Stimulated activated CD4-positive, alpha-beta T cell treated with anti-CD3 and anti-CD28 coated beads, Interleukin-4, amount 100 ng/mL, for 24 hours (primary cell): ENCODE results near the gene NDRG2.
"Not testable (repeated sequence)": the region's sequence is repeated elsewhere in the genome, so short reads cannot be mapped to it uniquely, and the experiment has no call there.

Source experiments
- DNase-seq: peaks from one replicate; pipeline ENCODE4 v3.0.0-alpha.2; 2020

NDRG2 gene

DNA sequence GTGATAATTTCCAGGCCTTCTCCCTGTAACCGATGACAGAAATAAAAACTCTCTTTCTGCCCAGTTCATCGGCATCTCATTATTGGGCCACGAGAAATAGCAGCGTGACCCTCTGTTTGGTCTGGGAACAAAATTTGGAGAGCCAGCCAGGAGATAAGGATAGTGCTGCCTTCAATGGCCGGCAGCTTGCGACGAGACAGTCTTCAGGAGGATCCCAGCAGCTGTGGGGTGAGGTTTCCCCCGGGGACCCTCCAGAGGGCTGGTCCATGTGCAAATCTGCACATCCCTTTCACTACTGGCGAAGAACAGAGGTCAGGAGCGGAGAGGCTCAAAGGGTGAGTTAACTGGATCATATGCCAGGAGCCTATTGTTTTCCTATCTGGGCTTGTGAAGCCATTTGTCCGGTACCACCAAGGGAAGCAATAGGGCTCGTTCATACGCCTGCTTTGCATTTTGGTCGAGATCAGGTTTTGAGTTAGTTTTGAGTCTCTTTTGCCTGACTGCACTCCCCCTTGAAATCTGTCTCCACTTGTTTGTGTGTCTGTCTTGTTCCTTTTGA, 21.0 kb downstream of the NDRG2 start:
- no peak for DNase-seq

DNA sequence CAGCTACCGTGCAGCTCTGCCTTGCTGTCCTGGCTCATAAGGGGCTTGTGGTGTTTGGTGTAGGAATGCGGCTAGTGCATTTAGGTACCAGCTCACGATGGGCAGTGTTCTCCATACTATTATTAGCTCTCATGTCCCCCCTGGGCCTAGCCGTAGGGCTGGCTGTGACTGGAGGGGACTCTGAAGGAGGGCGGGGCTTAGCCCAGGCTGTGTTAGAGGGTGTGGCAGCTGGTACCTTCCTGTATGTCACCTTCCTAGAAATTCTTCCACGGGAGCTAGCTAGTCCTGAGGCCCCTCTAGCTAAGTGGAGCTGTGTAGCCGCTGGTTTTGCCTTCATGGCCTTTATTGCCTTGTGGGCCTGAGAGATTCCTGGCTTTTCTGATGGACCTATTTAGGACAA, 23.6 kb downstream of the NDRG2 start:
- no peak for DNase-seq

DNA sequence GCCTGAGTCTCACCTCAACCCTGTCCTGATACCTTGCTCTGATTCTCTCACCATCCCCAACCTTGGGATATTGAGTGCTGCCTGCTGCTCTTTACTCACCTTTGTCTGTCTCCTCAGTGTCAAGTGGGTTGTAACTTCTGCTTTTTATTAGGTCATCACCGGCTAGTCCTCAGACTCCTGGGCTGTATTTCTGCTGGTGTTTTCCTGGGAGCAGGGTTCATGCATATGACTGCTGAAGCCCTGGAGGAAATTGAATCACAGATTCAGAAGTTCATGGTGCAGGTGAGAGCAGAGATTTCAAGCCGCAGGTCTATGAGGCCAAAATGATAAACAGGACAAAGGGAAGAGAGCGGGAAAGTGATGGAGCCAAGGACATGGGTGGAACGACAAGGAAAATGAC, 25.3 kb downstream of the NDRG2 start:
- DNase-seq = no peak

DNA sequence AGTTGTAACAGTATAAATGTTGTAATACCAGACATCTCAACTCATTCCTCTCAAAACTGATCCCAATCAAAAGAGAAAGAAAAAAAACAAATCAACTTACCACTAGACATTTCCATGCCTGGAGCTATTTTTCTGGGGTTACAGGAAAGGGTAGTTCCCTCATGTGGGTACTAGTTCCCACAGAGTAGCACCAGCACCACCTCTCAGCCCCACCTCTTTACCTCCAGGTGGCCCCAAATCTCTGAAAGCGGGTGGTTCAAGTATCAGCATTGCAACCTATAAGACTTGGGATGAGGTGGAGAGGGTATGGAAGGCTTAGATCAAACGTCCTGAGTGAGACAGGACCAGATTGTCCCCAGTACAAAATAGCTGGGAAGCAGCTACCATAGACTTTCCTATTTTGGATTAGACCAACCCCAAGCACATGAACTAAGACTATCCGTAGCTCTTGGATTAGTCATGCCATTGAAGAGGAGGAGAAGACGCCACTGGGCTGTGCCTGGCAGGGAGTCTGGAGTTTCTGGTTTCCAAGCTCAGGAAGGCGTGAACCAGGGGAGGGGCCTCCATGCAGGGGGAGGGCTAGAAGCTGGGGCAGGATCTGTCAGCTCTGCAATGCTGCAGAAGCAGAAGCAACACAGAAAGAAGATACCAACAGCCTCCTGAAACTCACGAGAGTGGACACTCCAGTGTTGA, 26.0 kb downstream of the NDRG2 start, which contains the start of gene SLC39A2:
Gene SLC39A2, plus strand, starts transcription at position 620 of the 693 bp plus-strand sequence. CDS start 154 bp downstream, outside the sequence.
- DNase-seq = no peak

DNA sequence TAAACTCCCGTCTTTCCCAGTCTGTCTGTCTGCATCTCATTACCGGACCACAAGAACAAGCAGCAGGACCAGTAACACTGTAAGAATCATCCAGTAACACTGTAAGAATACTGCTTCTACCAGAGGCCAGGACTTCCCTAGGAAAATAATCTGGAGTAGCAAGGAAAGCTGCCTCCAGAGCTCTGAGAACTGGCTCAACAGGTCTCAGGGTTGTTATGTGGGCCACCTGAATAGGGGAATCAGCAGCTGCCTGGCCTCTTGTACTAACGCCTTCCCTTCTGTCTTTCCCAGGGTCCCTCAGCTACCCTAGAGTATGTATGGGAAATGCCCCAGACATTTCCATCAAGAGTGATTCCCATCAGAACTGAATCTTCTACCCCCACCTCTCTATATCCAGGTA, 26.7 kb downstream of the NDRG2 start:
- DNase-seq = no peak

DNA sequence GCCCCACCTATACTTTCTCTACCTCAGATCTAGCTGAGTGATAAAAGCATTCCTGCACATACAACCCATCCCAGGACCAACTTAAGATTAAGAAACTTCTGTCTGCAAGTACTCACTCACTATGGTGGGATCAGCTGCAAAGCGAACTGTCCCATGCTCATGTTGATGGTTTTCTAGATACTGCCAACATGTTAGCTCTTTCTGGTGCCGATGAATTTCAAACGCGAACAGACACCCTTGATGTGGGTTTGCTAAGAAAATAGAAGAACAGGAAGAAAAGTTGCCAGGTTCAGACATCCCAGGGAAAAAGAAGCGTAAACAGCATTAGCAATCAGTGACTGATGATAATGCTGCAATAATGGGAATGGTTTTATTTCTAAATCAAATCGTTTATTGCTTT, 27.3 kb downstream of the NDRG2 start:
- no peak for DNase-seq

DNA sequence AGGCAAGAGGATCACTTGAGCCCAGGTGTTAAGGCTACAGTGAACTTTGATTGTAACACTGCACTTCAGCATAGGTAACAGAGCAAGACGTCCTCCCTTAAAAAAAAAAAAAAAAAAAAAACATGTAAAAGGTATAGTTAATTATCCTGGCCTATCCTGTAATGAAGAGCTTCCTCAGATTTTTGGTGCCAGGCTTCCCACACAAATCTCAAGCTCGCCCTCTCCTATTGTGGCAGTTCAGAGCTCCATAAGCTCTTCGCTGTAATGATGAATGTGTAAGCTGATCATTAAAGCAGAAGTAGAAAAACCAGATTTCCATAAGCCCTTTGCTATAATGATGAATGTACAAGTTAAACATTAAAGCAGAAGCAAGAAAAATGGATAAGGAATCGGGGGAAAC, 27.7 kb downstream of the NDRG2 start:
- DNase-seq = no peak

DNA sequence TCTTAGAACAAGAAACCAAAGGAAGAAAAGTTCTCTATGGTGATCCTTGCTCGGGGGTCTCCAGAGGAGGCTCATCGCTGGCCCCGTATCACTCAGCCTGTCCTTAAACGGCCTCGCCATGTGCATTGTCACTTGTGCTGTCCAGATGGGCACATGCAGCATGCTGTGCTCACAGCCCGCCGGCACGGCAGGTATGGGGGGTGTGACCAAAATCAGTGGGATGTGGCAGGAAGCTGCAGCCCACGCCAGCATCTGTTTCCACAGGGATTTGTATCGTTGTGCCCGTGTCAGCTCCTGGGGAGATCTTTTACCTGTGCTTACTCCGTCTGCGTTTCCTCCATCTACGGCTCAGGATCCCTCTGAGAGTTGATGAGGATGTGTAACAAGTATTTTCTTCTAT, 28.3 kb downstream of the NDRG2 start:
- DNase-seq = no peak

DNA sequence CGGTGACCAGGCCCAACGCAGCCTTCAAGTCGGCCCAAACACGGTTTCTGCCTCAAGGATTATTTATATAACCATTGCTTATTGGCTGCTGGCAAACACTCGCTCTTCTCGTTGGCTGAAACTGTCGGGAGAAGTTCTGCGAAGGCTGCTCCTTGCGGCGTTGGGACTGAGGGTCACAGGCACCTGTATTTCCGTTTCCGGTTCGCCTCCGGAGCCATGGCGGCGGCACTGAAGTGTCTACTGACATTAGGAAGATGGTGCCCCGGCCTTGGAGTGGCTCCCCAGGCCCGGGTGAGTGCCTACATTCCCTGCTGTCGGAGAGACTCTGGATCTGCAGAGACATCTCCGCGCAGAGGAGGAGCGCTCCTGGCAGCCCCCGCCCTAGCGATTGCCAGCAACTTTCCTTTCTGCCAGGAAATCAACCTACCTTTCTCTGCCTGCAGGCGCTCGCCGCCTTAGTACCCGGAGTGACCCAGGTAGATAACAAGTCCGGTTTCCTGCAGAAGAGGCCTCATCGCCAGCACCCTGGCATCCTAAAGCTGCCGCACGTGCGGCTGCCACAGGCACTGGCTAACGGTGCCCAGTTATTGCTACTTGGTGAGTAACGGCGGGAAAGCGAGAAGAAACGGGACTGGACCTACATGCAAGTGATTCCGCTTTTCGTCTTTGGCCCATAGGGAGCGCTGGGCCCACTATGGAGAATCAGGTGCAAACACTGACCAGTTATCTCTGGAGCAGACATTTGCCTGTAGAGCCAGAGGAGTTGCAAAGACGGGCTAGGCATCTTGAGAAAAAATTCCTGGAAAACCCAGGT, 34.9 kb downstream of the NDRG2 start, which contains the start of gene METTL17:
Gene METTL17, plus strand, starts transcription at position 194 of the 814 bp plus-strand sequence. Its CDS starts 23 bp downstream, at position 217.
- peak; percentile 91 for DNase-seq

DNA sequence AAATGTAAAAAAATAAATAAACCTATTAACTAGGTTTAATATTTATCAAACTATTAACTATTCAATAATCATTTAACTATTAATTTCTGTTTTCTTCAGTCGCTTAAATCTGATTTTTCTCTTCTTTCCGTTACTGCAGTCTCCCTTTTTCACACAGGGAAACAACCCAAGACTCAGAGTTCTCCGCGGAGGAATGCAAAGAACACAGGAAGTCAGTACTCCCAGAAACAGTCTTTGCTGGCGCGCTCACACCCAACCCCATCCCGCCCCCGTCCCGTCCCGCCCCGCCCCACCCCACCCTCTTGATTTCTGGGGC, 35.4 kb downstream of the NDRG2 start:
- no peak for DNase-seq

DNA sequence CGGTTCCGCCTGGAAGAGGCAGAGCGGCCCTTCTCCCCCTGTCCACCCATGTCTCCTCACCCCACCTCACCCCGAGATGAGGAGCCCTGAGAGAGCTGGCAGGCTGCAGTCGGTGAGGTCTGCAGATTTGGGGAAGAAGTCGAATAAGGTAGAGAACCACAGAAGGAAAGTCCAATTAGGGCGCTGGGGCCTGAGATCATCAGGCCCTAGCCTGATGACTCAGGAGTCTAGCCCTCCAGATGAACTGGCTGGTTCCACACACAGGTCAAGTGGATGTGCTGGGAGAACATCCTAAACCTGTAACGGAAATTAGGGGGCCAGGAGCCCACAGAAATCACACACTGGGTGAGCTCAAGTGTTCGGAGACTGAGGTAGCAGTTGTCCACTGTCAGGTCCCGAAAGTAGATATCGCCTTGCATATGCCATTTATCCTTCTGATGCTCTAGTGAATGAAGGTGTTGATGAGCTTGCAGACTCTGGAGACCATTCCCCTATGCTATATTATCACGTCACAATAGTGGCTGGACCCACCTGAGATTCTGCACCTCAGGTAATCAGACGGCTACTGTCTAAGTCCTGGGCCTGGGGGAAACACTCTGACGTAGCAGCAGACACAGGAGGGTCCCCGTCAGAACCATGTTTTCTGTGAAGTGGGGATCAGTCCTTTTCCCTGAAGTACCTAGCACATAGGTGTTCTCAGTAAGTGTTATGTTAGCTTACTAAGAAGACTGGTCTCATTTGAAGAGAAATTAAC, 36.0 kb downstream of the NDRG2 start:
- DNase-seq = no peak

DNA sequence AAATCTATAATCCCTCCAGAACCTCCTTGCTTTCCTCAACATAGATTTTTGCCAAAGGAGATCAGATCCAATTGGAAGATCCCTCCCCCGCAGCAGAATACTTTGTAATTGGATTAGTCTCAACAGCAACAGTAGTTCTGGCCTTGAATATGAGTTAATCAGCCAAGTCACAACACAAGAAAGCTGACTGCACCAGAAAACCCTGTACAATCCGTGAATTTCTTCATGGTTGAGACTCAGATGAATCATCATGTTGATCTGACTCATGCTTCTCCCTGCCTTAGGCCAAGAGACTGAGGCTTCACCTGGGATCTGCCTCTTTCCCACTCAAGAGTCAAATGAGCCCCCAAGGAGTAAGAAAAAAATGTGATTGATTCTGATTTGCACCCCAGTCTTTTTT, 38.0 kb downstream of the NDRG2 start:
- DNase-seq = no peak

DNA sequence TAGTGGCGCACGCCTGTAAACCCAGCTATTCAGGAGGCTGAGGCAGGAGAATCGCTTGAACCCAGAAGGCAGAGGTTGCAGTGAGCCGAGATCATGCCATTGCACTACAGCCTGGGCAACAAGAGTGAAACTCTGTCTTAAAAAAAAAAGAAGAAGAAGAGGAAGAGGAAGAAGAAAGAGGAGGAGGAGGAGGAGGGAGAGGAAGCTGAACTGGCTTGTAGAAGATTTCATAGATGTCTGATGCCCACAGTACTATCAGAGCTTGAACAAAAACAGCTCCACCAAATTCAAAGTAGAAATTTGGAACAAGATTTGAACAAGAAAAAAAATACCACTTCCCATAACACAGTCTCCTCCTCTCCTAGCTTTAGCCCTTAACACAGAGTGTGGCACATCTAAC, 39.2 kb downstream of the NDRG2 start:
- not testable (repeated sequence) for DNase-seq

DNA sequence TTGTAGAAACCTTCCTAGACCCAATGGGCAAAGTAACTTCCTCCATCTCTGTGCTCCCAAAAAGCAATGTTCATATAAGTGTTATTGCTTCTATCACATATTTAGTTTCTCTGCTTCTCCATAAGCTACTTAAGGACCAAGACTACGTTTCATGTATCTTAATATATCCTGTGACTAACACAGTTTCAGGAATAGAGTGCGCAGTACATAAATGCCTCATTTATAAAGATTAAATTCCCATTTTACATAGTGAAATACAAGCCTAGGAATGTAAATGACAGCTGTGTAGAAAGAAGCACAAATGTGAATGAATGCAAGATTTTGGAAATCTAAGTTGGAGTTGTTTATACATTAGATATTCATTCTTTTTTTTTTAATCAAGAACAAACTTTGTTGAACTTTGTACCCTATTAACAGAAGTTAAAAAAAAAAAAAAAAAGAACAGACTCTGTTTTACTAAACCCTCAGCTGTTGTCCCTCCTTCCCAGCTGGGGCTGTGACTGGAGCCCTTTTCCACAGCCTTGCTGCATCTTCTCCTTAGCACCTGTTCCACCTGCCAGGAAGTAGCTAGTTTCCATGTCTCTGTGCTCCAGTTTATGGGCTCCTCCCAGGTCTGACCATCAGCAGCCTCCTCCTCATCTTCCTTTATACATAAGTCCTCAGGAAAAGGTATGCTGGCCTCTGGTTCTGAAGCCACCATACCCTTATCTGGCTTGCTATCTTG, 42.1 kb downstream of the NDRG2 start:
- no peak for DNase-seq

DNA sequence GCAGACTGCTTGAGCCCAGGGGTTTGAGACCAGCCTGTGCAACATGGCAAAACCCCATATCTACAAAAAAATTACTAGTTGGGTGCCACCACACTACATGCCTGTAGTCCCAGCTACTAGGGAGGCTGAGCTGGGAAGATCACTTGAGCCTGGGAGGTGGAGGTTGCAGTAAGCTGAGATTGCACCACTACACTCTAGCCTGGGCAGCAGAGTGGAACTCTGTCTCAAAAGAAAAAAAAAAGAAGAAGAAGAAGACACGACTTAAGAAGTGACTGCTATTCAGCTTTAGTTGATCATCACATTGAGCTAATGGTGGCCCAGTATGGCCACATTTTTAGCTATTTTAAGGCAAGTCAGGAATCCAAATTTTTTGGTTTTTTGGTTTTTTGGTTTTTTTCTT, 44.0 kb downstream of the NDRG2 start:
- no peak for DNase-seq

DNA sequence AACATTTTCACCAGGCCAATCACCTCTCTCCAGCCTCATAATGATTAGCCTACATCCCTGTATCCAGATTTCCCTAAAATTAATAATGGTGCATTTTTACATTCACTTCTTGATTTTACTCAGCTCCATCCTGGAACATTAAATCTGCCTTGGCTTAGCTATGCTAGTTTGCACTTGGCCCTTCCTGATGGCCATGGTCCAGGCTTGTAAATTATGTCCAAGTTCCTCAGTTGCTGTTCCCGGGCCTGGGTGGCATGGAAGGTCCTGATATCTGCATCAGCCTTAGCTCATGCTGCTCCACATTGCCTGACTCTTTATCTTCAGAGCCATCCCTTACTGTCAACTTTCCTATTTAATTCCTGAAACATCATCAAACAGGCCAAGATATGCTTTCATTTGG, 46.2 kb downstream of the NDRG2 start:
- no peak for DNase-seq

DNA sequence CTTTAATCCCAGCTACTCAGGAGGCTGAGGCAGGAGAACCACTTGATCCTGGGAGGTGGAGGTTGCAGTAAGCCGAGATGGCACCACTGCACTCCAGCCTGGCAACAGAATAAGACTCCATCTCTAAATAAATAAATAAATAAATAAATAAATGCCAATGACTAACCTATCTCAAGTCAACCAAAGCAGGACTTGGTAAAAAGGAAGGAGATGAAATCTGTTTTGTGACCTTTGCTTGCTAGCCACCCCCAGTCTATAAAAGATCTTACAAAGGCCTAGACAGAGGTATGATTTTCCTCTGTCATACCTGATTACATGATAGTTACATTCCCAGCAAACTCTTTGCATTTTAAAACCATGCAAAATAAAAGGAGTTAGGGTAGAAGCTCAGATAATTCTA, 48.6 kb downstream of the NDRG2 start:
- DNase-seq = no peak

DNA sequence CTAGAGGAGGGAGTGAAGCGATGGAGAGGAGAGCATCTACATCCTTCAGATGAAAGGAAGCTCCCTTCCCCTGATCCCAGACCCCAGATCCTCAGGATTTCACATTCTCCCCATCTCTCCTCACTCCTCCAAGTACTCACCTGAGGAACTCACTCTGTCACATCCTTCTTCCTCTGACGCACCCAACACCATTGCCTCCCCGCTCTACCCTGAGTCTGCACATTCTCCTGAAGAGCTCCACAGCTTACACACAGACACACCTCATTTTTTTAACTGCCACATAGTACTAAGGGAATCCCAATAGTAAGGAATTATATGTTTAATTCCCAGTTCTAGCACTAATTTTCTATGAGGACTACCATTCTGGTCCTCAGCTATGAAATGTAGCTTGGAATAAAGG, 51.4 kb downstream of the NDRG2 start:
- no peak for DNase-seq

DNA sequence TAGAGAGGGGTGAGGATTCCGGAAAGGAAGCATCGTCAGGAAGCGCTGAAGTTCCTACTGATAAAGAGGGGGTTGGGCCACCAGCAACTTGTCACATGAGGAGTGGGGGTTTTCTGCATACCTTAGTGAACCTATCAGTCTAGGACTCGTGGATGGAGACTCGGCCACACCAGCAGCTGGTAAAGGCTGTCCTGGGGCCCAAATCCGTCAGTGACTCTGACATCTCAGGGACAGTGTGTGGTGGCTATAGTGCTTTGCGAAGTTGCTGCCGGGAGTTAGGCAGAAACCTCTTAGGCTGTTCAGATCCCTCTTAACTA, 53.2 kb downstream of the NDRG2 start:
- no peak for DNase-seq

DNA sequence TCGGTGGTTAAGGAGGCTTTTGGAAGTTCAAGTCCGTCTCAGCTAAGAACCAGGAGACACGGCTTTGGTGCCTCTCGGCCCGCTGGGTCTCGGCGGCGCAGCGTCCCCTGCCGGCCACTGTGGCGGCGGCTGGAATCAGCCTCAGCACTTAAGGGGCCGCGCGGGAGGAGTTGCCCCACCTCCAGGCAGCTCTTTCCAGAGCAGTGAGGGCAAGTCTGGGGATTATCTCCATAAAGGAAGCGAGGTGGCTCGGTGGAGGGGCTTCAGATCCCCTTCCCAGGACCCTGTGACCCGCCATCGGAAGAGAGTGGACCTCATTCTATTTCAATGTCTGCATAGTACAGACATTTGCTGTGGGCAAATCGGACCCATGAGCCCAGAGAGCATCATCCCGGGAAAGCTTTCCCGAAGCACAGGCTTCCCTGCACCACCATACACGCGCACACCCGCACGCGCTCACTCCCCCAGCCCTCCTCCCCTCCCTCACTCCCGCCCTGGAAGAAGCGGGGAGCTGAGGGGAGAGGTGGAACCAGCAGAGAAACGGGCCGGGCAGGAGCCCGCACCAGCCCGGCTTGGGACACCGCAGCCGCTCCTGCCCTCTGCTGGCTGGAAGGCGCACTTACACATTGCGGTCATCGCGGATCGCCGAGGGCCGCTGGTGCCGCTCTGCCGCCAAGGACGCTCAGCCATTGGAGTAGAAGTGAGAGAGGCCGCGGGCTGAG, 53.7 kb downstream of the NDRG2 start:
- DNase-seq = peak; percentile 80

DNA sequence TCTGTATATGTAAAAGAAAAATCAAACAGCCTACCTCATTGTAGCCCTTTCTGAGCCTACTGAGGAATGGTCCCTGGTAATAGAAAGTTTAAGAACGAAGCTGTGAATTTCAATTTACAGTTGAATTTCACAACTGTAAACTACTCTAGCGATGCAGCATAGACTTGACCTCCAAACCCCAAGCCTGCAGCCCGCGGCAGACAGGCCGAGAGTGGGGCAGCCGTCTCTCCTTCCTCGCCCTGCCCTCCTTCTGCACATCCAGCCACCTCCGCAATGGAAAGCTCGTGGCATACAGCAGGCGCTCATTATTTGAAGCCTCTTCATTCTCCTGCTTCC, 54.2 kb downstream of the NDRG2 start:
- no peak for DNase-seq

DNA sequence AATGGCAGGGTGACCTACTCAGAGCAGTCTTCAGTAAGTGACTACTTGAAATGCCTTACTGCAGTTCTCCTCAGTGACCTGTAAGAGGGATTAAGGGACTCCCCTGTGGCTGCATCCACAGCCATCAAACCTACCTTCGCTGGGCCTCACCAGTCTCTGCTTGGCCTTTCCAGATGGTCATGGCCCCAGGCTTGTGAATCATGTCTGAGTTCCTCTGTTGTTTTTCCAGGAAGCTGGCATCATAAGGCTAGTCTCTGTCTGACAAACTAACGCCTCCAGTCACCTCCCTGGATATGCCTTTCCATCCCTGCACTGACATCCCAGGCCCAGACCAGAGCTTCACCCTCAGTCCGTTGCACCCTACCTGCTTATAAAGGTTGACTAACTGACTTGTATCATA, 55.5 kb downstream of the NDRG2 start:
- no peak for DNase-seq
